ENCODE results near the gene CDYL.

CDYL gene

GRCh38 chr6:4923081-4923480 is 146.9 kb downstream of the CDYL start:
- Histone ChIP-seq H3K36me3 (ENCODE audit: insufficient read depth, low read length) (no peaks in the 10 kb centered on the region), H4K20me1 (ENCODE audit: insufficient read depth, low read length) (no peaks in the 10 kb centered on the region), H3K27me3 (ENCODE audit: insufficient read depth, low read length) (no peaks in the 10 kb centered on the region), H3K9me3 (ENCODE audit: low read length) (no peaks in the 10 kb centered on the region), H3K4me3 (ENCODE audit: low read depth, low read length, poor library complexity, severe bottlenecking) (no peak overlapping the region), H3K79me2 (ENCODE audit: insufficient read depth, low read length) (no peaks in the 10 kb centered on the region), H3F3A (ENCODE audit: insufficient read depth, low read length) (no peaks in the 10 kb centered on the region), H2AFZ (ENCODE audit: low read length) (no peak overlapping the region), H3K9ac (ENCODE audit: low read length) (no peak overlapping the region), H3K27ac (ENCODE audit: low read depth, low read length, poor library complexity, severe bottlenecking) (no peak overlapping the region), H3K4me2 (ENCODE audit: low read length) (no peak overlapping the region), H3K9me2 (ENCODE audit: low read depth, low read length) (no peaks in the 10 kb centered on the region), H3K4me1 (ENCODE audit: insufficient read depth, low read length, severe bottlenecking) (no peaks in the 10 kb centered on the region)
- TF ChIP-seq, protein P1, sequence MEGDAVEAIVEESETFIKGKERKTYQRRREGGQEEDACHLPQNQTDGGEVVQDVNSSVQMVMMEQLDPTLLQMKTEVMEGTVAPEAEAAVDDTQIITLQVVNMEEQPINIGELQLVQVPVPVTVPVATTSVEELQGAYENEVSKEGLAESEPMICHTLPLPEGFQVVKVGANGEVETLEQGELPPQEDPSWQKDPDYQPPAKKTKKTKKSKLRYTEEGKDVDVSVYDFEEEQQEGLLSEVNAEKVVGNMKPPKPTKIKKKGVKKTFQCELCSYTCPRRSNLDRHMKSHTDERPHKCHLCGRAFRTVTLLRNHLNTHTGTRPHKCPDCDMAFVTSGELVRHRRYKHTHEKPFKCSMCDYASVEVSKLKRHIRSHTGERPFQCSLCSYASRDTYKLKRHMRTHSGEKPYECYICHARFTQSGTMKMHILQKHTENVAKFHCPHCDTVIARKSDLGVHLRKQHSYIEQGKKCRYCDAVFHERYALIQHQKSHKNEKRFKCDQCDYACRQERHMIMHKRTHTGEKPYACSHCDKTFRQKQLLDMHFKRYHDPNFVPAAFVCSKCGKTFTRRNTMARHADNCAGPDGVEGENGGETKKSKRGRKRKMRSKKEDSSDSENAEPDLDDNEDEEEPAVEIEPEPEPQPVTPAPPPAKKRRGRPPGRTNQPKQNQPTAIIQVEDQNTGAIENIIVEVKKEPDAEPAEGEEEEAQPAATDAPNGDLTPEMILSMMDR (IDR thresholded peaks at IDR 0.05; ENCODE audit: low read length), result no peak
- TF ChIP-seq EZH2 (IDR thresholded peaks at IDR 0.05; ENCODE audit: borderline replicate concordance, low read length), result no peak

DNA sequence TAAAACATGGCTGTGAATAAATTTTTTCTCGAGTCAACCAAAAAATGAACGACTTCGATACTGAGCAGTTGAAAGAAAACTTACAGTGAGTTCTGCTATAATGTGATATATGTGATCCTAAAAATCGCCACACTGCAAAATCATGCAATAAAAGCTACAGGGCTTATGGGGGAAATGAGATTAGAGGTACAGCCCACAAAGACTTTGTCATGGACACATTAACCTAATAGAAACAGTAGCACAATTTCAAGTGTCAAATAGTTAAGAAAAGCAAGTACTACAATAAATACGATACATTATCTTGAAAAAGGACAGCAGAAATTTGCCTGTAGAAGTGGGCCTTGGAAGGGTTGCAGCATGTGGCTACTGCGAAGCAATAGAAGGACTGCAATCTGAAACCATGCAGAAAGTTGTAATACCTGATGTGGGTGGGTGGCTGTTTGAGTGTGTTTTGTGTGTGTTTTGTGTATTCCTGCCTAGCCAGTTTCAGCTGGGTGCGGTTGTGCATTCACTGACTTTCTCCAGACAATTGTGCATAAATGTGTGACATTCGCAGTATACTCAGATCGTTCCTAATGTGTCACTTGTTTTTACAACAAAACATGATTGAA is 148.6 kb downstream of the CDYL start:
- Histone ChIP-seq H3K9ac (ENCODE audit: low read length) (no peak overlapping the region), H3K4me1 (ENCODE audit: insufficient read depth, low read length, severe bottlenecking) (no peaks in the 10 kb centered on the region), H3K9me3 (ENCODE audit: low read length) (no peaks in the 10 kb centered on the region), H3K9me2 (ENCODE audit: low read depth, low read length) (no peaks in the 10 kb centered on the region), H3K36me3 (ENCODE audit: insufficient read depth, low read length) (no peaks in the 10 kb centered on the region), H2AFZ (ENCODE audit: low read length) (no peak overlapping the region), H3K4me2 (ENCODE audit: low read length) (no peak overlapping the region), H3K27ac (ENCODE audit: low read depth, low read length, poor library complexity, severe bottlenecking) (no peak overlapping the region), H4K20me1 (ENCODE audit: insufficient read depth, low read length) (no peaks in the 10 kb centered on the region), H3F3A (ENCODE audit: insufficient read depth, low read length) (no peaks in the 10 kb centered on the region), H3K27me3 (ENCODE audit: insufficient read depth, low read length) (no peaks in the 10 kb centered on the region), H3K4me3 (ENCODE audit: low read depth, low read length, poor library complexity, severe bottlenecking) (no peak overlapping the region), H3K79me2 (ENCODE audit: insufficient read depth, low read length) (no peaks in the 10 kb centered on the region)
- TF ChIP-seq EZH2 (IDR thresholded peaks at IDR 0.05; ENCODE audit: borderline replicate concordance, low read length), result no peak
- TF ChIP-seq, protein P1 (IDR thresholded peaks at IDR 0.05; ENCODE audit: low read length), result no peak

- Histone ChIP-seq H3K27me3 (ENCODE audit: insufficient read depth, low read length) (no peaks in the 10 kb centered on the region), H3F3A (ENCODE audit: insufficient read depth, low read length) (no peaks in the 10 kb centered on the region), H2AFZ (ENCODE audit: low read length) (no peak overlapping the region), H3K9ac (ENCODE audit: low read length) (no peak overlapping the region), H3K9me2 (ENCODE audit: low read depth, low read length) (no peaks in the 10 kb centered on the region), H3K36me3 (ENCODE audit: insufficient read depth, low read length) (no peaks in the 10 kb centered on the region), H3K27ac (ENCODE audit: low read depth, low read length, poor library complexity, severe bottlenecking) (no peak overlapping the region), H3K4me1 (ENCODE audit: insufficient read depth, low read length, severe bottlenecking) (no peaks in the 10 kb centered on the region), H4K20me1 (ENCODE audit: insufficient read depth, low read length) (no peaks in the 10 kb centered on the region), H3K9me3 (ENCODE audit: low read length) (no peaks in the 10 kb centered on the region), H3K4me3 (ENCODE audit: low read depth, low read length, poor library complexity, severe bottlenecking) (no peak overlapping the region), H3K79me2 (ENCODE audit: insufficient read depth, low read length) (no peaks in the 10 kb centered on the region), H3K4me2 (ENCODE audit: low read length) (no peak overlapping the region)
- TF ChIP-seq, protein P1 (IDR thresholded peaks at IDR 0.05; ENCODE audit: low read length), result no peak
- TF ChIP-seq EZH2 (IDR thresholded peaks at IDR 0.05; ENCODE audit: borderline replicate concordance, low read length), result no peak
Measured at GRCh38 chr6:4925580-4925979, 149.4 kb downstream of the CDYL start.
